Retinal pigment epithelial cell (primary cell): ENCODE results near the gene KCNMB4.

Experiments used
- DNase-seq: peaks from one replicate; pipeline ENCODE4 v3.0.0-alpha.2; 2010; ENCODE audit warnings: low read depth
- H3K4me3 ChIP-seq: 2 replicates; pipeline ENCODE4 v1.5.1; 2011; ENCODE audit warnings: mild to moderate bottlenecking, low read length, control low read depth, moderate library complexity
- TF ChIP-seq, protein P1 (sequence below): conservative IDR thresholded peaks from 2 replicates; pipeline ENCODE4 v1.5.1; 2011; ENCODE audit warnings: low read depth, low read length, control low read depth, inconsistent platforms

KCNMB4 gene

DNA sequence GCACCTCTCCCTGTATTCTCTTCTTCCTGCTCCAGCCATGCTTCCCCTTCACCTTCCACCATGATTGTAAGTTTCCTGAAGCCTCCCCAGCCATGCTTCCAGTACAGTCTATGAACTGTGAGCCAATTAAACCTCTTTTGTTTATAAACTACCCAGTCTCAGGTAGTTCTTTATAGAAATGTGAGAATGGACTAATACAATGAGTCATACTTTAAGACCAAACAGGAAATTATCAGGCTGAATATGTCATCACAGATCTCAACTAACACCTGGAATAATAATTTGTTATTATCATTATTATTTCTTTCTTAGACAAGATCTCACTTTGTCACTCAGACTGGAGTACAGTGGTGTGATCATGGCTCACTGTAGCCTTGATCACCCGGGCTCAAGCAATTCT is 85.4 kb downstream of the KCNMB4 start:
- no peak overlapping the region for H3K4me3 ChIP-seq
- DNase-seq, result no peak
- TF ChIP-seq, protein P1, sequence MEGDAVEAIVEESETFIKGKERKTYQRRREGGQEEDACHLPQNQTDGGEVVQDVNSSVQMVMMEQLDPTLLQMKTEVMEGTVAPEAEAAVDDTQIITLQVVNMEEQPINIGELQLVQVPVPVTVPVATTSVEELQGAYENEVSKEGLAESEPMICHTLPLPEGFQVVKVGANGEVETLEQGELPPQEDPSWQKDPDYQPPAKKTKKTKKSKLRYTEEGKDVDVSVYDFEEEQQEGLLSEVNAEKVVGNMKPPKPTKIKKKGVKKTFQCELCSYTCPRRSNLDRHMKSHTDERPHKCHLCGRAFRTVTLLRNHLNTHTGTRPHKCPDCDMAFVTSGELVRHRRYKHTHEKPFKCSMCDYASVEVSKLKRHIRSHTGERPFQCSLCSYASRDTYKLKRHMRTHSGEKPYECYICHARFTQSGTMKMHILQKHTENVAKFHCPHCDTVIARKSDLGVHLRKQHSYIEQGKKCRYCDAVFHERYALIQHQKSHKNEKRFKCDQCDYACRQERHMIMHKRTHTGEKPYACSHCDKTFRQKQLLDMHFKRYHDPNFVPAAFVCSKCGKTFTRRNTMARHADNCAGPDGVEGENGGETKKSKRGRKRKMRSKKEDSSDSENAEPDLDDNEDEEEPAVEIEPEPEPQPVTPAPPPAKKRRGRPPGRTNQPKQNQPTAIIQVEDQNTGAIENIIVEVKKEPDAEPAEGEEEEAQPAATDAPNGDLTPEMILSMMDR, result no peak

DNA sequence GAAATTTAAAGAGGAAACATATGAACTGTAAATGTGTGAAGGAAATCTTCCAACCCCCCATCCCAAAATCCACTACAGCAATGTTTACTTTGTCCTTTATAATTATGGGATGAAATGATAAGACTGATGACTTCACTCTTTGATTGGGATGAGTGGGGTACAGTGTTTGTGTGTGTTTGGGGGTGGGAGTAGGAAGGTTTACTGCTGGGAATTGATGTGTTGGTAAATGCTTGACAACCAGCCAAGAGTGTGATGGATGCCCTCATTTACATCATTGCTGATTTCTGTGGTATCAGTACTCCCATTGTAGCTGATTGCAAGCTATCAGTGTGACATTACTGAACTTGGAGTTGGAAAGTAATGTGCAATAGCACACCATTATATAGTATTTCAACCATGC is 90.9 kb downstream of the KCNMB4 start:
- no peak overlapping the region for H3K4me3 ChIP-seq
- DNase-seq, result no peak
- TF ChIP-seq, protein P1, result no peak

DNA sequence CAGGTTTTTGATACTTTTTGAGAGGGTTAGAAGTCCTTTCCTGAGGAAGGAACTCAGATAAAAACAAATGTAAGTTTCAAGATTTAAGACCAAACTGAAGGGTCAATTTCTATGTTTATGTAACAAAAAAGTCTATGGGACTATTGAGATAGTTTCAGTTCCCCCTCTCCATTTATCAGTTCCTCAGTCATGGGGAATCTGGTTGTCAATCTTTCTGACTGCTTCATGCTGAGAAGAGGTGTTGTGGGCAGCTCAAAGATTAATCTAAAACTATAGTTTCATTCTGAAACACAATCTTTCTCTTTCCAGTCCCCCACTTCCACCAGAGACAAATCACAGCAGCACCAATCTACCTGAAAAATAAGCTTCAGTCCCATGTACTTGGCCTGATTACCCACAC is 93.7 kb downstream of the KCNMB4 start:
- DNase-seq, result no peak
- H3K4me3 ChIP-seq, result no peak overlapping the region
- TF ChIP-seq, protein P1, result no peak

DNA sequence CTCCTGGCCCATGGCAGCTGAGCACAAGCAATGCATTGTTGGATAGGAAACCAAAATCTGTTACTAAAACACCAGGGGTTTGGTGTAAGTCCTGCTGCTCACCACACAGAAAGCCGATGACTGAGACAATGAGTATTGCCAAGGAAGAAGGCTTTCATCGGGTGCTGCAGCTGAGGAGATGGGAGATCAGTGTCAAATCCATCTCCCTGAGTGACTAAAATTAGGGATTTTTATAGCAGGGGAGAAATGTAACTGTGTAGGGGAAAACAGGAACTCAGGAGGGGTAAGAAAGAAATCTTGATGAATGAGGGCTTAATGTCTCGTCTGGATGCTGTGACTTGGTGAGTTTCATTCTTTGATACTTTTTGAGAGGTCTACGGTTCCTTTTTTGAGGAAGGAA is 97.9 kb downstream of the KCNMB4 start:
- no peak overlapping the region for H3K4me3 ChIP-seq
- TF ChIP-seq, protein P1, result no peak
- DNase-seq, result no peak

DNA sequence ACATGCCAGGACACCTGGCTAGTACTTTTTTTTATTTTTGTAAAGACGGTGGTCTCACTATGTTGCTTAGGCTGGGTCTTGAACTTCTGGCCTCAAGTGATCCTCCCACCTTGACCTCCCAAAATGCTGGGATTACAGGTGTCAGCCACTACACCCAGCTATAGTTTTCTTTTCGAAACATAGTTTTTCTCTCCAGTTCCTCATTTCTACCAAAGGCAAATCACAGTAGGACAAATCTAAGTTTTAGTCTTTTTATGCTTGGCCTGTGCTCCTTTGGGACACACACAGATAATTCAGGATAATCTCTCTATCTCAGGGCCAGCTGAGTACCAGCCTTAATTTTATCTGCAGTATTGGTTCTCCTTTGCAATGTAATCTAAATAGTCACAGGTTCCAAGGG is 100.7 kb downstream of the KCNMB4 start:
- no peak overlapping the region for H3K4me3 ChIP-seq
- no peak for DNase-seq
- TF ChIP-seq, protein P1, result no peak

DNA sequence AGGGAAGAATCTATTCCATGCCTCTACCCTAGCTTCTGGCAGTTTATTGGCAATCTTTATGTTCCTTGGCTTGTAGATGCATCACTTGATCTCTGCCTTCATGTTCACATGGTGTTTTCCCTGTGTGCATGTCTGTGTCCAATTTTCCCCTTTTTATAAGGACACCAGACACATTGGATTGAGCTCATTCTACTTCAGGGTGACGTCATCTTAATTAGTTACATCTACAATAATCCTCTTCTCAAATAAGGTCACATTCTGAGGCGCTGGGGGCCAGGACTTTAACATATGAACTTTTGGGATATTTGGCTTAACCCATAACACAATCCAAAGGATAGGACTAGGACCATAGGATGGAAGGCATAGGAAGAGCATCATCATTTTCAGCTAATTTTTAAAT is 101.4 kb downstream of the KCNMB4 start:
- TF ChIP-seq, protein P1, result no peak
- H3K4me3 ChIP-seq, result no peak overlapping the region
- no peak for DNase-seq

DNA sequence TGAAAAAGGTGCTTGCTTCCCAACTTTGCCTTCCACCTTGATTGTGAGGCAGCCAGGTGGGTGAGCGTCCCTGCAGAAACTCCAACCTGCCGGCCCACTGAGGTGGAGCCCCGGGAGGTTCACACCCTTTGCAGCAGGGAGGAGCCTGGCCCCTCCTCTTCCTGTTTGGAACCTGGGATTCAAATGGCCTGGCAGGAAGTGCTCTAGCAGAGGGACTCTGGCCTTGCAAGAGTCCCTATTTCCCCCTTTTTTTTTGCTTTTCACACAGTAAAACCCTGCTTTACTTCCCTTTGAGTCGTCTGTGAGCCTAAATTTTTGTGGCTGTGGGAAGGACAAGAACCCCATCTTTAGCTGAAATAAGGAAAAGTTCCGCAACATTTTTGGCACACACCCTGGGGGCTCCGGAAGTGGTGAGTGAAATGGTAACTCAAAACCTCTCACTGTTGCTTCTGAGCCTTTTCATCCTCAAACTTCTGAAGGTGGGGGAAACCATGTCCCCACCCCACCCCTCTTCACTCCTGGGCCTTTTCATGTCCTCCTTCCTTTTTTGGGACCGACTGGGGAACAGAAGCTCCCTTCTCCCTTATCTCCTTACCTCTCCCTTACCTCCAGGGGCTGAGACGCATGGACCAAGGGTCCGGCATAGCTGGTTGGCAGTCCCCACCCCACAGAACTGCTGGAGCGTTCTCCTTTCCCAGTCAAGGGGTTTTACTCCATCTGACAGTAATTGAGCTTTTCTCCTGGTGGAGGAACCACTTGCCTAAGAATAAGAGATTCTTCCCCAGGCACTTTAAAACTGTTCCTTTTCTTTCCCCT is 102.0 kb downstream of the KCNMB4 start:
- DNase-seq, result no peak
- TF ChIP-seq, protein P1, result no peak
- no peak overlapping the region for H3K4me3 ChIP-seq
